ENCODE results near the gene DNAAF3.

Gene DNAAF3

GRCh38 chr19:55116232-55116858, 50.1 kb downstream of the DNAAF3 start:
- DNase-seq (ENCODE audit: low read depth in 2 of 2) = peak; percentile 25 to 44

GRCh38 chr19:55115446-55116065, 50.9 kb downstream of the DNAAF3 start:
- no peak for DNase-seq (ENCODE audit: low read depth in 2 of 2)

- DNase-seq (ENCODE audit: low read depth in 2 of 2) = no peak
These were observed 51.8 kb downstream of the DNAAF3 start for GRCh38 chr19:55114566-55115145.

DNA sequence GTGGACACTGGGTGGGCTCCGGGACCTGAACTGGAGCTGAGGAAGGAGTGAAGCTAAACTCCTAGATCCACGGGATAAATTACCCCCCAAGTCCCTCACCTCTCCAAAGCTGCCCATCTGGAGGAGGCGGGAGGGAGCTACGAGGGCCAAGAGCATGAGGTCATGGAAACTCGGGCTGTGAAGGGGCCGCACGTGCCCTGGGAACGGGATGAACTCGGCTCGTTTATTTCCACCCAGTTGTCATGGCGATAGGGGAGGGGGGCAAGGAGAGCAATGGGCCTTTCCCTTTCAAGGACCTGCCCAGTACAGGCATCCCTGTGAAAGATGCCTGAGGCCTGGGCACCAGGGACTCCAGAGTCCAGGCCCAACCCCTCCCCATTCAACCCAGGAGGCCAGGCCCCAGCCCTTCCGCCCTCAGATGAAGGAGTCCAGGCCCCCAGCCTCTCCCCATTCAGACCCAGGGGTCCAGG, 52.8 kb downstream of the DNAAF3 start:
- no peak for DNase-seq (ENCODE audit: low read depth in 2 of 2)

DNA sequence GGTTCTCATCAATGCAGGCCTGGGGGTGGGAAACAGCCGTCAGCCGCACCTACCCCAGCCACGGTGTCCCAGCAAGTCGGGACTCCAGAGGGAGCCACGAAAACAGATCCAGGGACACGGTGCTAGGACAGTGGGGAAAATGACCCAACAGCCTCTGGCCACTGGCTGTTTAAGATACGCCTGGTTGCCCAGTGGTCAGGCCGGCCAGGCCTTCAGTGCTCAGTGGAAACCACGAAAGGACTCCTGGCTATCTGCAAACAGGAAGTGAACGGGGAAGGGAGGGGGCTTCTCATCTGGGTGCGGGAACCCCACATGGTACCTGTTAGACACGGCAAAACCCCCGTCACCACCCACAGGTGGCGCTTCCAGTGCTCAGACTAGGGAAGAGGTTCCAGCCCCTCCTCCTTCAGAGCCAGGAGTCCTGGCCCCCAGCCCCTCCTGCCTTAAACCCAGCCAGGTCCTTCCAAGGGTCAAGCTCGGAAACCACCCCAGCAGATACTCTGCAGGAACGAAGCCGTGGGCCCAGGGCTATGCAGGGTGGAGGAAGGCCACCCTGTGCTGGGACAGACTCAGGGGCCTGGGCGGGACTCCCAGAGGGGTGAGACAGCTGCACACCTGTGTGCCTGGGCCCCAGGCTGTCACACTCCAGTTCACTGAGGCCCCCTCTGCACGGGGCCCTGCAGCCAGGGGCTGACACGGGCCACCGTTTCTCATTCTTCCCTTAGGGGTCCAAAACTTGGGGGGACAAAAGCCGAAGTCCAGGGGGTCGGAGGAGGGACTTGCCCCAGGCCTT, 53.4 kb downstream of the DNAAF3 start:
- DNase-seq (ENCODE audit: low read depth in 2 of 2) = no peak

GRCh38 chr19:55112246-55112776, 54.1 kb downstream of the DNAAF3 start:
- no peak for DNase-seq (ENCODE audit: low read depth in 2 of 2)

GRCh38 chr19:55111238-55111831, 55.1 kb downstream of the DNAAF3 start:
- DNase-seq (ENCODE audit: low read depth in 2 of 2) = no peak

GRCh38 chr19:55109527-55110291, 56.7 kb downstream of the DNAAF3 start:
- no peak for DNase-seq (ENCODE audit: low read depth in 2 of 2)
